NB4 (cell line): Measurements from ENCODE around the gene LRRC7.

Experiments used
- DNase-seq: peaks from one replicate; pipeline ENCODE4 v3.0.0; 2010; ENCODE audit warnings: low read depth
- H3K4me3 ChIP-seq: one replicate; pipeline ENCODE4 v1.5.1; 2011; ENCODE audit warnings: mild to moderate bottlenecking, low read depth, low read length, moderate library complexity
- MYC ChIP-seq: IDR thresholded peaks from 2 replicates; pipeline ENCODE4 v1.6.1; 2011; ENCODE audit warnings: low read depth, low read length
- POLR2A ChIP-seq: IDR thresholded peaks from 2 replicates; pipeline ENCODE4 v1.6.1; 2011; ENCODE audit warnings: mild to moderate bottlenecking; ENCODE audit not compliant: insufficient read length; ENCODE audit errors: extremely low read depth
- TF ChIP-seq, protein P1 (sequence below): IDR thresholded peaks from one replicate; pipeline ENCODE4 v1.5.1; 2012; ENCODE audit warnings: low read depth, low read length
- TF ChIP-seq, protein P2 (sequence below): IDR thresholded peaks from 2 replicates; pipeline ENCODE4 v1.6.1; 2011; ENCODE audit warnings: low read depth, low read length

LRRC7 gene

DNA sequence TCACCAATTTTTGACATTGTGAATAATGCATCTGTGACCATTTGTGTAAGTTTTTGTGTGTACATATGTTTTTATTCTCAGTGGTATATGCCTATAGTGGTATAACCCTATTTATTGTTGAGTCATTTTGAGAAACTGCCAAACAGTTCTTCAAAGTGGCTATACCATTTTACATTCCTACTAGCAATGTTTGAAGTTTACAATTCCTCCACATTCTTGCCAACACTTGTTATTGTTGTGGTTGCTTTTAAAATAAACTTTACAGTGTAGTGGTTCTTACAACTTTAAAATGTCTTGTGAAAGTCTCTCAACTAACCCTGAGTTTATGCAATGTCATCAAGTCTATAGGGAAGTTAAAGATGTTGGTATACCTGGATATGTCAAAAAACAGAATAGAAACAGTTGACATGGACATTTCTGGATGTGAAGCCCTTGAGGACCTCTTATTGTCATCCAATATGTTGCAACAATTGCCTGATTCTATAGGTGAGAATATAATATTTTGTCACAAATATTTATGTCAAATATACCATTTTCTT lies 418.2 kb downstream of the LRRC7 start:
- H3K4me3 ChIP-seq: no peak overlapping the region
- no peak for DNase-seq
- TF ChIP-seq POLR2A: no peak
- TF ChIP-seq MYC: no peak
- TF ChIP-seq, protein P1, sequence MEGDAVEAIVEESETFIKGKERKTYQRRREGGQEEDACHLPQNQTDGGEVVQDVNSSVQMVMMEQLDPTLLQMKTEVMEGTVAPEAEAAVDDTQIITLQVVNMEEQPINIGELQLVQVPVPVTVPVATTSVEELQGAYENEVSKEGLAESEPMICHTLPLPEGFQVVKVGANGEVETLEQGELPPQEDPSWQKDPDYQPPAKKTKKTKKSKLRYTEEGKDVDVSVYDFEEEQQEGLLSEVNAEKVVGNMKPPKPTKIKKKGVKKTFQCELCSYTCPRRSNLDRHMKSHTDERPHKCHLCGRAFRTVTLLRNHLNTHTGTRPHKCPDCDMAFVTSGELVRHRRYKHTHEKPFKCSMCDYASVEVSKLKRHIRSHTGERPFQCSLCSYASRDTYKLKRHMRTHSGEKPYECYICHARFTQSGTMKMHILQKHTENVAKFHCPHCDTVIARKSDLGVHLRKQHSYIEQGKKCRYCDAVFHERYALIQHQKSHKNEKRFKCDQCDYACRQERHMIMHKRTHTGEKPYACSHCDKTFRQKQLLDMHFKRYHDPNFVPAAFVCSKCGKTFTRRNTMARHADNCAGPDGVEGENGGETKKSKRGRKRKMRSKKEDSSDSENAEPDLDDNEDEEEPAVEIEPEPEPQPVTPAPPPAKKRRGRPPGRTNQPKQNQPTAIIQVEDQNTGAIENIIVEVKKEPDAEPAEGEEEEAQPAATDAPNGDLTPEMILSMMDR: no peak
- TF ChIP-seq, protein P2, sequence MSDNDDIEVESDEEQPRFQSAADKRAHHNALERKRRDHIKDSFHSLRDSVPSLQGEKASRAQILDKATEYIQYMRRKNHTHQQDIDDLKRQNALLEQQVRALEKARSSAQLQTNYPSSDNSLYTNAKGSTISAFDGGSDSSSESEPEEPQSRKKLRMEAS: no peak

DNA sequence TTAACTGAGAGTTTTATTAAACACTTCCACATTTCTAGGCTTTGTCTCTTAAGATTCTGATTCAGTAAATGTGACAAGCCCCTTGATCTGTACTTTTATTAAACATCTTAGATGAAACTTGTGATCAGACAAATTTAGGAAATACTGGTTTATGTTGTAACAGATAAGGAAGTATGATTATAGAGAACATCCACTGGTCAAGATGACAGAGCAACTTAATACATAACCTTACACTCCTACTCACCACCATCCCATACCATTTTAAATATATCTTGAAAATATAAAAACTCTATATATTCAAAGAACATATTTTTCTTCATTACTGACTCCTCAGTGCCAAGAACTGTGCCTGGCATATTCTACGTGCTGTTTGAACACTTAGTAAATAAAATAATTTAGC lies 420.2 kb downstream of the LRRC7 start:
- no peak for DNase-seq
- TF ChIP-seq, protein P2: no peak
- TF ChIP-seq MYC (no peak), POLR2A (no peak)
- TF ChIP-seq, protein P1: no peak
- no peak overlapping the region for H3K4me3 ChIP-seq

DNA sequence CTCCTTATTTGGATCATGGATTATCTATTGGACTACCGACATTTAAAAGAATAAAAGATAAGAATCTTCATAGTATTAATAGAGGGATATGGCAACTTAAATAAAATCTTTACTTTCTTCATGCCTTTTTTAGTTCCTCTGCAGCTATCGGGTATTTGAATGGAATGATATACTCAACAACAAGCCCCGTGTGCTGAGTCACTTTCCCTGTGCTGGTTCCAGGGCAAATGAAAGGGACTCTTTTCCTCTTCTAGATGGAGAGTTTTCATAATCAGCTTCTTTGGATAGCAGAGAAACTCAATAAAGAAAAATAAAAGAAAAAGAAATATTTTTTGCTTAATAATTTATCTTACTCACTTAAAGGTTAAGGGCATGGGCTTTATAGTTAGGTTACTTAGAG lies 423.9 kb downstream of the LRRC7 start:
- TF ChIP-seq, protein P2: no peak
- no peak for TF ChIP-seq POLR2A
- no peak for TF ChIP-seq MYC
- TF ChIP-seq, protein P1: no peak
- no peak for DNase-seq
- H3K4me3 ChIP-seq: no peak overlapping the region

DNA sequence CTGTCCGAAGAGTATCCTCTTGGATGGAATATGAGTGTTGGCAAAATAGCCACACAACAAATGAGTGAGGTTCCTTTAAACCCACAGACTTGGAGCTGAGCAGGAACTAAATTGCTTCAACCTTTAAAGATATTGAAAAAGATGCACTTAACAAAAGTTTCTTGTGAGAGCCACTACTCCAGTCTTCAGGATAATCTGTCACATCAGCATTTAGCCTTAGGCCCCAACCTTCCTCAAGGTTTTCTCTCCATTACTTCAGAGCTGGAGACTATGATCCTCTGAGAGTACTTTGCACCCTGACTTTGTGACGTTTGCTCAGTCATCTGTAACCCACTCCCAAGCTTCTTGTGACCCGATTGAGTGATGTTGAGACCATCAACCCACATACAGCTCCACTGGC lies 424.9 kb downstream of the LRRC7 start:
- TF ChIP-seq MYC: no peak
- TF ChIP-seq POLR2A: no peak
- TF ChIP-seq, protein P1: no peak
- TF ChIP-seq, protein P2: no peak
- no peak for DNase-seq

DNA sequence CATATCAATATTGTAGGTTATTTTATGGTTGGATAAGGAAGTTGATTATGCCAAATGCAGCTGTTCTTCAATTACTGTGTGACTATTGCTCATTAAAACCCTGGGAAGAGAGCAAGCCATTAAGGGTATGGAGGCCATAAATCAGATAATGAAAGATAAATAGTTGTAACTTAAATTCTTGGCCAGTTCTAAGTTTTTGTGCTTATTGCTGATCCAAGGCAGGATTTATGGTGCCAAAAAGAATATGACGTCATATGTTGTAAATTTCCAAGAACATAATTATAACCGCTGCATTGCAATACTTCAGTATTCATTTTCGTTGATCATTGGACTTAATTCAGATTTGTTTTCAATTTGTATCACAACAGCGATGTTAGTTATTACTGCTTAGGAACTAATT lies 426.1 kb downstream of the LRRC7 start:
- TF ChIP-seq POLR2A (no peak), MYC (no peak)
- TF ChIP-seq, protein P1: no peak
- TF ChIP-seq, protein P2: no peak
- no peak for DNase-seq
- no peak overlapping the region for H3K4me3 ChIP-seq

More for the DNA sequence above, 424.9 kb downstream of the LRRC7 start:
- H3K4me3 ChIP-seq: no peak overlapping the region

DNA sequence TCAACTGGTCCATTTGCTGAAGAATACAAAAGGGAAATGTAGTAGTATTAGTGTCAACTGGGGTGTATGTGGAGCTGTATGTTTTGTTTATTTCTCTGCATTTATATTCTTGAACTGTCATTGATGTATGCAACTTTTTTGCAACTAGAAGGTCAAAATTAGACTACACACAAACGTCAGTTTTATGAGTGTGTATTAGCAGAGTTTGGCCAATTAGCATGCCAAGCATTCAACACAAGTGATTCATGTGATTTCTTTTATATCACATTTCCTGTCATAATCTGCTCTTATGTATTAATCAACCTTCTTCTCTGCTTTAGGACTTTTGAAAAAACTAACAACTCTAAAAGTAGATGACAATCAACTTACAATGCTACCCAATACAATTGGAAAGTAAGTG lies 426.5 kb downstream of the LRRC7 start:
- TF ChIP-seq POLR2A (no peak), MYC (no peak)
- TF ChIP-seq, protein P2: no peak
- TF ChIP-seq, protein P1: no peak
- H3K4me3 ChIP-seq: no peak overlapping the region
- DNase-seq: no peak
